Tibial nerve (tissue), 4 donors: ENCODE measurements around the gene ECHS1.

Experiments
- CTCF ChIP-seq, 5 experiments: fragments of 200-600 bp in 3 of 5; fragments of 450-650 bp in 2 of 5; sonication (generic) in 3 of 5; IDR thresholded peaks; one replicate each; pipeline ENCODE4 v1.5.1; 2016 to 2019; ENCODE audit warnings: antibody characterized with exemption in 5 of 5, mild to moderate bottlenecking in 3 of 5, moderate library complexity in 2 of 5
- EP300 ChIP-seq, 2 donors: sonication (generic); formaldehyde crosslinking; IDR thresholded peaks; one replicate each; pipeline ENCODE4 v1.6.1; 2017; ENCODE audit warnings: antibody characterized with exemption in 2 of 2, mild to moderate bottlenecking in 1 of 2
- POLR2A ChIP-seq, 2 donors: fragments of 450-650 bp; IDR thresholded peaks; one replicate each; pipeline ENCODE4 v1.6.1; 2017; ENCODE audit warnings: antibody characterized with exemption in 2 of 2, mild to moderate bottlenecking in 2 of 2, moderate library complexity in 2 of 2

- no peak for TF ChIP-seq CTCF (IDR thresholded peaks at IDR 0.05)
- TF ChIP-seq POLR2A (IDR thresholded peaks at IDR 0.05): no peak
- no peak for TF ChIP-seq EP300 (IDR thresholded peaks at IDR 0.05)
Observed at GRCh38 chr10:133393401-133394063, 20.4 kb upstream of the ECHS1 start.
